Activated CD4-positive, alpha-beta T cell treated with anti-CD3 and anti-CD28 coated beads for 24 hours (primary cell): ENCODE measurements around the gene FLNB.

Source experiments
- DNase-seq, 2 donors: peaks; one replicate each; pipeline ENCODE4 v3.0.0-alpha.2; 2020; ENCODE audit warnings: low read depth in 2 of 2

The FLNB gene

GRCh38 chr3:58106061-58106460, 97.8 kb downstream of the FLNB start:
- DNase-seq: no peak

GRCh38 chr3:58106640-58107039, 98.4 kb downstream of the FLNB start:
- no peak for DNase-seq

GRCh38 chr3:58107597-58107996, 99.4 kb downstream of the FLNB start:
- DNase-seq: no peak

GRCh38 chr3:58109752-58110151, 101.5 kb downstream of the FLNB start:
- no peak for DNase-seq

- DNase-seq: no peak
These were observed 103.4 kb downstream of the FLNB start for GRCh38 chr3:58111513-58112184.

GRCh38 chr3:58112185-58112535, 103.9 kb downstream of the FLNB start:
- no peak for DNase-seq

- no peak for DNase-seq
These were observed 107.0 kb downstream of the FLNB start for GRCh38 chr3:58115175-58115574.

GRCh38 chr3:58116161-58116955, 108.1 kb downstream of the FLNB start:
- DNase-seq: peak in 1 of 2 donors; percentile 10

- DNase-seq: no peak
These were observed 108.8 kb downstream of the FLNB start for GRCh38 chr3:58116985-58117384.

- no peak for DNase-seq
These were observed 109.4 kb downstream of the FLNB start for GRCh38 chr3:58117561-58118181.

GRCh38 chr3:58119186-58119585, 111.0 kb downstream of the FLNB start:
- no peak for DNase-seq

- no peak for DNase-seq
These were observed 112.0 kb downstream of the FLNB start for GRCh38 chr3:58120075-58120812.

GRCh38 chr3:58121183-58121582, 113.0 kb downstream of the FLNB start:
- no peak for DNase-seq

GRCh38 chr3:58122936-58123700, 114.9 kb downstream of the FLNB start:
- DNase-seq: no peak

GRCh38 chr3:58124387-58124786, 116.2 kb downstream of the FLNB start:
- no peak for DNase-seq

GRCh38 chr3:58129041-58129770, 121.0 kb downstream of the FLNB start:
- DNase-seq: no peak

- no peak for DNase-seq
These were observed 122.4 kb downstream of the FLNB start for GRCh38 chr3:58130591-58130990.

- DNase-seq: no peak
These were observed 123.0 kb downstream of the FLNB start for GRCh38 chr3:58131101-58131825.

GRCh38 chr3:58132850-58133249, 124.6 kb downstream of the FLNB start:
- DNase-seq: no peak

GRCh38 chr3:58134468-58134867, 126.2 kb downstream of the FLNB start:
- no peak for DNase-seq
